Left kidney (tissue), 2 donors: Measurements from ENCODE around the gene SSMEM1. TPM values are rescaled to one million over a fixed set of nuclear protein-coding genes. Genes with fewer than 3 reads are reported as not detected.
"Not testable (repeated sequence)": the region's sequence is repeated elsewhere in the genome, so short reads cannot be mapped to it uniquely, and the experiment has no call there.

ENCODE experiments used
- DNase-seq: peaks from one replicate; pipeline ENCODE4 v3.0.0-alpha.2; 2013
- polyA plus RNA-seq: library from polyadenylated mRNA; unstranded; fragments of 120-200 nt; gene quantifications from one replicate; pipeline ENCODE4 v1.2.1, GENCODE V29; 2013; ENCODE audit not compliant: insufficient read length

Gene SSMEM1
- polyA plus RNA-seq, 1 donor = not detected

DNA sequence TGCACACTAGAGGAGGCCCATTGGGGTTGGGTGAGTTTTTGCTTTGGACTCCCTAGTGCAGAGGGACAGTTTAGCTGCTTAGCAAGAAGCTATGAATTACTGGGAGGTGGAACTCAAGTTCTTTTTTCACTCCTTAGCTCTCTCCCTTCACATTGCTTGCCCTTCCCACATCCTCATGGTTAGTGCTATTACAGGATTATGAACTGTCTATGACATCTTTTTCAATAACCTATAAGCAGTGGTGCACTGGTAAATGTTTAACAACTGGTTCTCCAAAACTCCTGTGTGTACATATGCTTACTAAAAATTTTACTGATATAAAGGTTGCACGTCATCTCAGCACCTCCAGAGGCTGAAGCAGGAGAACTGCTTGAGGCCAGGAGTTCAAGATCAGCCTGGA, 6.2 kb downstream of the SSMEM1 start:
- DNase-seq = no peak

GRCh38 chr7:130216025-130216424, 8.4 kb downstream of the SSMEM1 start:
- DNase-seq = no peak

DNA sequence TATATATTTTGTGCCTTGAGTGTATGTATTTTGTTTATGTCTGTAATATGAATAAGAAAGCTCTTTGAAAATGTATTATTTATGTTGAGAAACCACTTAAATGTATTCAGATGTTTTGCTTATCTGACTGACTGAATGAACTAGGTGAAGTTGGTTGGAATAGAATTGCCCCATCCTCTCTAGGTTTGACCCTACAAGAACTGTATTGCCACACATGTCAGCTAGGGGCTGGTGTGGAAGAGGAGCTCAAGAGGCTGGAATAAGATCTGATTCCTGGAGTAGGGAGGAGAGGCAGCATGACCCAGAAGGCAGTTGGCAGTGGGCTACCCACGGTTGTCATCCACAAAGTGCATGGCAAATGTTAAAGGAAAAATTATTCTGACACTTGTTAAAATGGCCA, 9.1 kb downstream of the SSMEM1 start:
- no peak for DNase-seq

DNA sequence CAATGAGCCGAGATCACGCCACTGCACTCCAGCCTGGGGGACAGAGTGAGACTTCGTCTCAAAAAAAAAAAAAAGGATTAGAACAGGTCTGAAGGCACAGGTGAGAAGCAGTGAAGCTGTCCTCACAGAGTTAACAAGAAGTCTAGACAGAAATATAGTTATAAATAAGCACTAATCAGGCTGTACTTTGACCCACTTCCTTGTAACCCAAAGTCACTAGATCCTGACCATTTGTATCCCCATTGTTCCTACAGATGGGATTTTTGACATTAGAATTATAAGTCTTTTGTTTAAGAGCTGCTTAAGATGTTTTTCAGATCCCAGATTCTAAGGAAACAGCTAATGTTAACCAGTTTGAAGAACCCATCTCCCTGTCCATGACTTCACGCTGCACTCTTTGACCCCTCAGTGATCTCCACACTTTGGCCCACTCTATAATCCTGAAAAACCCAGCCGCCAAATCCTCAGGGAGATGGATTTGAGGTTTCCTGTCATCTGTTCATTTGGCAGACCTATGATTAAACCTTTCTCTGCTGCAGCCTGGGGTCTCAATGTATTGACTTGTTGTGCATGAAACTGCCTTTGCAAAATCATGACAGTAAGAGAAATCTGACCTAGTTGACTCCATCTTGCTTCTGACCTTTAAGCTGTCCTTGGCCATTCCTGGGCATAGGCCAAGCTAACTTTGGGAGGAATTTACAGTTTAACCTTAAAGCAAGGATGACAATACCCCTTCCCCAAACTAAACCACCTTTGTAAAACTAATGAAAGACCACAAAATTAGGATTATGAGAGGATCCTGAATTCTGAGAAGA, 11.4 kb downstream of the SSMEM1 start:
- no peak for DNase-seq

DNA sequence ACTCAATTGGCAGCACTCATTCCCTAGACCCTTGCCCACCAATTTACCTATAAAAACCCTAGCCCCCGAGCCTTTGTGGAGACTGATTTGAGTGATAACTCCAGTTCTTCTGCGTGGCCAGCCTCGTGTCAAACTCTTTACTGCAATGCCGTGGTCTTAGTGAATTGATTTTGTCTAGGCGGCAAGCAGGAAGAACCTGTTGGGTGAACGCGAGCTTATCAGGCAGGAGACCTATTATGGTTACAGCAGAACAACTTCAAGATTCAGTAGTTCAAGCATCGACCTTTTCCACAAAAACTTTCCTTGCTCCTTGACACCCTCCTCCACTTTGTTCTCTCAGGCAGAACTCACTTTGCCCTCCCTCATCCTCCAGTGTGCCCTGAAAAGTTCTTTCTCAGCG, 12.2 kb downstream of the SSMEM1 start:
- DNase-seq = no peak

DNA sequence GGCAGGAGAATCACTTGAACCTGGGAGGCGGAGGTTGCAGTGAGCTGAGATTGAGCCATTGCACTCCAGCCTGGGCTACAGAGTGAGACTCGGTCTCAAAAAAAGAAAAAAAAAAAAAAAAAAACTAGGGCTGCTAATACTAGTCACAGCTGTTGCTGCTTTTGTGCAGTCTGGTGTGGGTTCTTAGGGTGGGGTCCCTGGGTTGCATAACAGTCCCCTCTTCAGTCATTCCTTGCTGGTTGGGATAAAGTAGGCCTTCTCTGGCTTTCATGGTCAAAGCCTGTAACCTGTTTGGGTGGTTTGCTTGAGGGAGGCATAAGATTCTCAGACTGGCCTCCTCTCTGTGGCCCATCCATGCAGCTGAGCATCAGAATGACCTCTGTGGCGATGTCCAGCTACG, 14.1 kb downstream of the SSMEM1 start:
- DNase-seq = no peak

DNA sequence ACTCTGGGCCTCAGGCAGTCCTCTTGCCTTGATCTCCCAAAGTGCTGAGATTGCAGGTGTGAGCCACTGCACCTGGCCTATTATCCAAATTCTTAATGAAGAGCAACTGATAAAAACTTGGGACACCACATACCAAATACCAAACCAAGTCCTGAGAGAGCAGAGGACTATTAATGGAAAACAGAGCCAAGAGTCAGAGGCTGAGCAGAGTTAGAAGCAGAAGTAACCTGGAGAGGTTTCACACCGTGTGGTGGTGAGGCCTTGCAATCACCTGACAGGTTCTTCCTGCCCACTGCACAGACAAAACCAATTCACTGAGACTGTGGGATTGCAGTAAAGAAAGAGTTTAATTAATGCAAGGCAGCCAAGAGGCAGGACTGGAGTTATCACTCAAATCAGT, 16.0 kb downstream of the SSMEM1 start:
- no peak for DNase-seq

GRCh38 chr7:130224210-130224609, 16.6 kb downstream of the SSMEM1 start:
- DNase-seq = no peak

- DNase-seq = not testable (repeated sequence)
Observed at GRCh38 chr7:130224923-130225322, 17.3 kb downstream of the SSMEM1 start.

DNA sequence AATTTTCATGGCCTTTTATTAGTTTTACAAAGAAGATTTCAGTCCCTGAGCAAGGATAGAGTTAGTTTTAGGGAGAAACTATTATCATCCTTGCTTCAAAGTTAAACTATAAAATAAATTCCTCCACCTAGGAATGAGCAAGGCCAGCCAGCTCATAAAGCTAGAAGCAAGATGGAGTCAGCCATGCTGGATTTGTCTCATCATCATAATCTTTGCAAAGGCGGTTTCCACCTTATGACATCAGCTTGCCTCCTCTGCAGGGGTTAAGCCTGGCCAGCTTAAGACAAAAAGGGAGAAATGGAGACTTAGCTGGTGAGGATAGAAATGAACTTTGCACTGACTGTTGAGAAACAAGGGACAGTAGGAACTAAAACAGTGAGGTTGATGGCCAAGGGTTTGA, 18.7 kb downstream of the SSMEM1 start:
- DNase-seq = no peak

- no peak for DNase-seq
Observed at GRCh38 chr7:130227883-130228575, 20.4 kb downstream of the SSMEM1 start.

DNA sequence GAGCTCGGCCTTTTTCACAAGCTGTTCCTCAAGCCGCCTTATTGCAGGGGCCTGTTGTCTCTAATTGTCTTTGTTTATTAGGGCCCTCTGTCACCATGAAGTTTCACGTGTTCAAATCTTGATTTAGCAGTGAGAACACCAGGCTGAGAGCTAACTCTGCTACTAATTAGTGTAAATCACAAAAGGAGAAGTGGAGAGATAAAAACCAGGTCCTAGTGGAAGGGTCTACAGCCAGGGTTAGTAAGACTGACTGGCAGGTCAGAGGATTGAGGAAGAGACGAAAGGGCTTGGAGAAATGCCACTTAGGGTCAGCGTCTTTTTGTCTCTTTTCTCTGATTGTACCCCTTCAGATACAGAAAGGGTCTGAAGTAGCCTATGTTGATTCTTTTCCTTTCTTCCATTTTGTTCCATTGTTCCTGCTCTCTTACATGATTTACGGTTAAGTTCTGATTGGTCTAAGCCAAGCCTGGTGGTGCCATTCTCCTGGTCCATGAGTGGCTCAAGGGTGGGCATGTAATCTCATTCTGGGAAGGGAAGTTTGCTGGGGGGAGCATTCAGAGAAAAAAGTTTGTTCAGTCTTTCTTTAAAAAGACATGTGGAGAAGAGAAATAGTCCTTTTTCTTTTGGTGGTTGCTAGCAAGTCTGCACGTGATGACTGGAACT, 21.3 kb downstream of the SSMEM1 start:
- no peak for DNase-seq

DNA sequence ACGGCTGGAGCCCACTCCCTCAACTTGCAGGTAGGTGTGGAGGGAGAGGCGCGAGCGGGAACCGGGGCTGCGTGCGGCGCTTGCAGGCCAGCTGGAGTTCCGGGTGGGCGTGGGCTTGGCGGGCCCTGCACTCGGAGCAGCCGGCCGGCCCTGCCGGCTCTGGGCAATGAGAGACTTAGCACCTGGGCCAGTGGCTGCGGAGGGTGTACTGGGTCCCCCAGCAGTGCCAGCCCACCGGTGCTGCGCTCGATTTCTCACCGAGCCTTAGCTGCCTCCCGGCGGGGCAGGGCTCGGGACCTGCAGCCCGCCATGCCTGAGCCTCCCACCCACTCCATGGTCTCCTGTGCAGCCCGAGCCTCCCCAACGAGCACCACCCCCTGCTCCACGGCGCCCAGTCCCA, 22.3 kb downstream of the SSMEM1 start:
- not testable (repeated sequence) for DNase-seq

GRCh38 chr7:130231792-130232191, 24.1 kb downstream of the SSMEM1 start:
- DNase-seq = no peak

GRCh38 chr7:130232209-130232608, 24.5 kb downstream of the SSMEM1 start:
- no peak for DNase-seq

- no peak for DNase-seq
Observed at GRCh38 chr7:130234078-130234477, 26.4 kb downstream of the SSMEM1 start.

DNA sequence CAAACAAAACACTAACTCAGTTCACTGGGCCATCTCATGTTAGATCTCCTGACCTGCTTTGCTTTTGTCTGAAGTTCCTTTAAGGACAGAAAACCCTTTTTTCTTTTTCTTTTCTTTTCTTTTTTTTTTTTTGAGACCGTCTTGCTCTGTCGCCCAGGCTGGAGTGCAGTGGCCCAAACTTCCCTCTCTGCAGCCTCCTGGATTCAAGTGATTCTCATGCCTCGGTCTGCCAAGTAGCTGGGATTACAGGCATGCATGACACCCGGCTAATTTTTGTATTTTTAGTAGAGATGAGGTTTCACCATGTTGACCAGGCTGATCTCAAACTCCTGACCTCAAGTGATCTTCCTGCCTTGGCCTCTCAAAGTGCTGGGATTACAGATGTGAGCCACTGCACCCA, 28.7 kb downstream of the SSMEM1 start:
- DNase-seq = not testable (repeated sequence)

DNA sequence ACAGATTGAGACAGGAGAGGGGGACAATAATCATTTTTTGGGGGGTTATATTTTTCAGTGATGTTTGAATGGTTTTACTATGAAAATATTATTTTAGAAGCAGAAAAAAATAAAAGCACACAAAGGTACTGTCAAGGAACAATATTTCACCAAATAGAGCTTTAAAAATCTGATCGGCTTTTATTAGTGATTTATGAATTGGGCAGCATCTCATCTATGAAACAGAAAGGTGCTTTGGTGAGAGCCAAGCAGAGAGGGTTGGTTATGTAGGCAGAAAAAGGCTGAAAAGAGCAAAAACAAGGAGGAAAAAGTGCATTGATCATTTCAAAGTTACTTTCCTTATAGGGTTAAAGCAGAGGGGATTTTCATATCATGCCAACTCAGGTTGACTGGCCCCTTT, 32.6 kb downstream of the SSMEM1 start:
- no peak for DNase-seq

DNA sequence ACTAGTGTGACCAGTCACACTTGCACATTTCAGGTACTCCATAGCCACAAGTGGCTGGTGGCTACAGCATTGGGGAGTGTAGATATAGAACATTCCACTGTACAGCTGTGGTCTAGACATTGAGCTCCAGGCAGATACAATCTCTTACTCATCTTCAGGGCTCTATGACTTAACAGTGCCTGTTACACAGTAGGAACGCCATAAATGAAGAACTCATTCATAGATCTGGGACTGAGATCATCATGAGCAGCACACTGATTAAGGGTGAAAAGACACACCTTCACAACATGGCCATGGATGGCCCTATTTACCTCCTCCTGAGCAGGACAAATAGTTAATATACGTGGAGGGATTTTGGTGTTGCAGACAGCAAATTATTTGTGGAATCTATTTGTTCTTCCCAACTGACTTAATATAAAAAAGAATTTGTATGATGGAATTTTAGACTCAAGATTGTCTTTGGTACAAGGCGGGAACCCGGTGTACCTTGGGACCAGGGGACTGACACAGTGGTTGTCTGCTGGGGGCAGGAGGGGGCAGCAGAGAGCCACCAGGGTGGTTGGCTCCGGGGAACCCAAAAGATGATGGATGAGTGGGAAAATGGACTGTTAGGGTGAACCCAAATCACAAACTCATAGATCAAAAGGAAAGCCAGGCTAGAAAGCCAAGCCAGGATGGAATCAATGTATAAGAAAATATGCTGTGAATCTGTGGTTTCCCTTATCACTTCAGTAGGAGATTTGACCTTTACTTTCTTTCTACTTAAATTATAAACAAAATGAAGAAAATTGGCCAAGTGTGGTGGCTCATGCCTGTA, 34.7 kb downstream of the SSMEM1 start:
- no peak for DNase-seq

- not testable (repeated sequence) for DNase-seq
Observed at GRCh38 chr7:130243486-130243885, 35.8 kb downstream of the SSMEM1 start.

GRCh38 chr7:130246491-130246890, 38.8 kb downstream of the SSMEM1 start:
- not testable (repeated sequence) for DNase-seq

GRCh38 chr7:130248842-130249241, 41.2 kb downstream of the SSMEM1 start:
- not testable (repeated sequence) for DNase-seq
